ENCODE results near the gene RXRA. TPM values are rescaled to one million over a fixed set of nuclear protein-coding genes. Genes with fewer than 3 reads are reported as not detected.

The RXRA gene
- total RNA-seq, 1 experiment from 2014 or later, result 29.9 TPM

DNA sequence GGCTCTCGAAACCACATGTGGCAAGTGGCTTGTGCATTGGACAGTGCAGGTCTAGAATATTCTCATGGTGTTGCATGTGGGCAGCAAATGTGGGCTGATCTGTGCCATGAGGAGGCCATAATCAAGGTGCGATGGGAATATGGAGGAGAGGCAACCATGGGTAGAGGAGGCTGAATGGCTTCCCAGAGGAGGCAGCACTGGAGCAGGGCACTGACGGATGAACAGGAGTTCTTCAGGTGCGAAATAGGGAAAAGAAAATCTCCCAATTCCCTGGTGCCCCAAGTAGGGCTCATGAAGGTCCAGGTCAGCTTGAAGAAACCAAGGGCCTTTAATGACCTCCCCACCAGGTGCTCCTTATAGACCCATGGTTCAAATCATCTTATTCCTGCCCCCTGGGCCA, 126.5 kb downstream of the RXRA start:
- H4K5ac ChIP-seq (ENCODE audit: insufficient read length, low read depth, low read length), result no peak overlapping the region
- H3K4me1 ChIP-seq (ENCODE audit: insufficient read depth, low read length), result no peaks in the 10 kb centered on the region
- Mint-ChIP-seq H3K27me3 (ENCODE audit: low read depth) (peaks cover 3% of the 10 kb centered on the region), H3K4me3 (no peak overlapping the region), H3K9me3 (peaks cover 15 to 18% of the 10 kb centered on the region in 2 experiments), H3K4me1 (peaks cover 6% of the 10 kb centered on the region in 2 experiments), H3K36me3 (ENCODE audit: insufficient read depth in 1 of 3, low read depth in 3 of 3) (peaks cover 0 to 8% (median 0%) of the 10 kb centered on the region in 3 experiments; a peak in 3 of 7 replicates), H3K27ac (no peak overlapping the region)
- no peak overlapping the region for H2BK5ac ChIP-seq (ENCODE audit: insufficient read length, low read length)
- H2BK120ac ChIP-seq (ENCODE audit: low read depth, low read length, poor library complexity, severe bottlenecking), result no peak overlapping the region
- H3K4ac ChIP-seq (ENCODE audit: low read depth, low read length), result no peak overlapping the region
- DNase-seq, result no peak
- H2BK15ac ChIP-seq (ENCODE audit: low read depth, low read length), result no peak overlapping the region
- no peak overlapping the region for H3K18ac ChIP-seq (ENCODE audit: insufficient read length, low read depth, low read length)
- H3K79me2 ChIP-seq (ENCODE audit: insufficient read depth, low read length), result no peaks in the 10 kb centered on the region
- H3K27ac ChIP-seq (ENCODE audit: insufficient read length, low read depth, low read length), result no peak overlapping the region
- H4K20me1 ChIP-seq (ENCODE audit: control insufficient read depth, insufficient read depth, insufficient read length), result peaks cover 5% of the 10 kb centered on the region
- H2AFZ ChIP-seq (ENCODE audit: low read length), result no peak overlapping the region
- no peak overlapping the region for H3T11ph ChIP-seq (ENCODE audit: low read length)
- H3K4me2 ChIP-seq (ENCODE audit: insufficient read depth, insufficient read length, low read length), result no peak overlapping the region
- H2BK20ac ChIP-seq (ENCODE audit: low read depth, low read length, poor library complexity, severe bottlenecking), result no peak overlapping the region
- no CpG with 5 or more reads among the region's 4 CpGs for whole genome bisulfite sequencing (ENCODE audit: extremely low coverage, insufficient read length, low lambda C conversion rate)
- H4K8ac ChIP-seq (replicated peaks; ENCODE audit: insufficient read length, low read depth, low read length), result no peak overlapping the region
- H3K23ac ChIP-seq (ENCODE audit: insufficient read length, low read depth, low read length), result no peak overlapping the region
- H3K79me1 ChIP-seq (ENCODE audit: insufficient read depth, low read depth, low read length, poor library complexity, severe bottlenecking), result no peaks in the 10 kb centered on the region
- no peak overlapping the region for H3K56ac ChIP-seq (ENCODE audit: insufficient read length, low read depth, low read length)
- TF ChIP-seq, protein P1, sequence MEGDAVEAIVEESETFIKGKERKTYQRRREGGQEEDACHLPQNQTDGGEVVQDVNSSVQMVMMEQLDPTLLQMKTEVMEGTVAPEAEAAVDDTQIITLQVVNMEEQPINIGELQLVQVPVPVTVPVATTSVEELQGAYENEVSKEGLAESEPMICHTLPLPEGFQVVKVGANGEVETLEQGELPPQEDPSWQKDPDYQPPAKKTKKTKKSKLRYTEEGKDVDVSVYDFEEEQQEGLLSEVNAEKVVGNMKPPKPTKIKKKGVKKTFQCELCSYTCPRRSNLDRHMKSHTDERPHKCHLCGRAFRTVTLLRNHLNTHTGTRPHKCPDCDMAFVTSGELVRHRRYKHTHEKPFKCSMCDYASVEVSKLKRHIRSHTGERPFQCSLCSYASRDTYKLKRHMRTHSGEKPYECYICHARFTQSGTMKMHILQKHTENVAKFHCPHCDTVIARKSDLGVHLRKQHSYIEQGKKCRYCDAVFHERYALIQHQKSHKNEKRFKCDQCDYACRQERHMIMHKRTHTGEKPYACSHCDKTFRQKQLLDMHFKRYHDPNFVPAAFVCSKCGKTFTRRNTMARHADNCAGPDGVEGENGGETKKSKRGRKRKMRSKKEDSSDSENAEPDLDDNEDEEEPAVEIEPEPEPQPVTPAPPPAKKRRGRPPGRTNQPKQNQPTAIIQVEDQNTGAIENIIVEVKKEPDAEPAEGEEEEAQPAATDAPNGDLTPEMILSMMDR (conservative IDR thresholded peaks at IDR 0.05), result no peak
- H2AK5ac ChIP-seq (ENCODE audit: insufficient read length, low read length), result no peak overlapping the region
- H2BK12ac ChIP-seq (ENCODE audit: insufficient read length, low read depth, low read length), result no peak overlapping the region
- H4K91ac ChIP-seq (ENCODE audit: insufficient read length, low read depth, low read length), result no peak overlapping the region
- no peaks in the 10 kb centered on the region for H3K27me3 ChIP-seq (ENCODE audit: insufficient read depth, low read length)
- no peak overlapping the region for H3K14ac ChIP-seq (ENCODE audit: insufficient read depth, low read length)
- no peaks in the 10 kb centered on the region for H3K23me2 ChIP-seq (ENCODE audit: insufficient read length, low read depth, low read length, poor library complexity, severe bottlenecking)
- no peaks in the 10 kb centered on the region for H3K9me3 ChIP-seq (ENCODE audit: control insufficient read depth, low read depth, low read length)
- no peak overlapping the region for H3K9ac ChIP-seq (ENCODE audit: extremely low read depth, insufficient read length, low read length)
